Activated CD8-positive, alpha-beta memory T cell treated with anti-CD3 and anti-CD28 coated beads for 4 hours (primary cell): ENCODE data around the gene SLC1A4.

Experiments used
- DNase-seq, 2 donors: peaks; one replicate each; pipeline ENCODE4 v3.0.0-alpha.2; 2020; ENCODE audit warnings: low read depth in 2 of 2

Gene SLC1A4

GRCh38 chr2:65072181-65072970, 83.2 kb downstream of the SLC1A4 start:
- no peak for DNase-seq
